HepG2 (cell line): Measurements from ENCODE around the gene LECT2. TPM values are rescaled to one million over a fixed set of nuclear protein-coding genes. Genes with fewer than 3 reads are reported as not detected.

ENCODE experiments used
- ATAC-seq: fragments of 200-7000 bp; cut with Tn5 transposase; 3 replicates; pipeline ENCODE4 v1.9.1; 2020; ENCODE audit warnings: mild to moderate bottlenecking, moderate library complexity
- BruUV-seq: library from RNA; stranded (reverse); fragments of 400-500 nt; replicated peaks from 2 replicates; lab custom pipeline; 2021; lab: Mats Ljungman, UMichigan
- CTCF ChIA-PET: fragments of 300-600 bp; formaldehyde crosslinking; extraction: SDS; loops from one replicate; lab custom pipeline; 2021; ENCODE audit warnings: low total read pairs, inconsistent platforms, low intra/inter-chr PET ratio; lab: Yijun Ruan, JAX
- POLR2A ChIA-PET: fragments of 350-600 bp; sonication (Branson Sonifier 250); formaldehyde crosslinking; loops from one replicate; lab custom pipeline; 2020; ENCODE audit warnings: antibody characterized with exemption, inconsistent platforms; lab: Yijun Ruan, JAX
- DNase-seq: peaks from one replicate; pipeline ENCODE4 v3.0.0-alpha.2; 2015; ENCODE audit warnings: low spot score
- FAIRE-seq: peaks from 3 replicates; lab custom pipeline; 2011; peaks lifted over from hg19 to GRCh38; lab: Jason Lieb, UNC
- H2AFZ ChIP-seq: one replicate; pipeline ENCODE4 v1.6.1; 2011; ENCODE audit warnings: low read length, inconsistent platforms
- H3K27ac ChIP-seq: fragments of 300-600 bp; 3 replicates; pipeline ENCODE4 v1.8.0; 2011; ENCODE audit warnings: mixed run types, mild to moderate bottlenecking, mixed read lengths, low read length, inconsistent platforms; ENCODE audit not compliant: insufficient read depth; ENCODE audit errors: extremely low read length
- H3K27me3 ChIP-seq, 2 experiments: fragments of 200-600 bp in 1 of 2; 2 replicates in 1 of 2; 3 replicates in 1 of 2; pipeline versions ENCODE4 v1.6.0 to v1.8.0; 2011; ENCODE audit warnings: low read length in 2 of 2, mild to moderate bottlenecking in 2 of 2, moderate library complexity in 2 of 2, inconsistent platforms in 1 of 2; ENCODE audit not compliant: insufficient read depth in 2 of 2, control insufficient read depth in 1 of 2
- H3K36me3 ChIP-seq, 2 experiments: fragments of 200-600 bp in 1 of 2; replicated peaks in 1 of 2; 2 replicates in 1 of 2; 3 replicates in 1 of 2; pipeline versions ENCODE4 v1.5.1 to v1.8.0; 2011; ENCODE audit warnings: low read length in 2 of 2, inconsistent platforms in 1 of 2; ENCODE audit not compliant: insufficient read depth in 2 of 2, control insufficient read depth in 1 of 2
- H3K4me1 ChIP-seq: 2 replicates; pipeline ENCODE4 v1.5.1; 2012; ENCODE audit warnings: low read length, inconsistent platforms; ENCODE audit not compliant: insufficient read depth
- H3K4me2 ChIP-seq: 2 replicates; pipeline ENCODE4 v1.6.0; 2011; ENCODE audit warnings: low read depth, low read length, inconsistent platforms
- H3K4me3 ChIP-seq, 3 experiments: fragments of 200-600 bp in 1 of 3; sonication (generic), shearing (Covaris generic) in 1 of 3; replicated peaks in 1 of 3; 2 replicates each; pipeline ENCODE4 v1.5.1; 2011 to 2016; ENCODE audit warnings: low read length in 3 of 3, inconsistent platforms in 2 of 3, low read depth in 2 of 3, mild to moderate bottlenecking in 2 of 3, control low read depth in 1 of 3, mixed read lengths in 1 of 3; ENCODE audit not compliant: insufficient read depth in 1 of 3
- H3K79me2 ChIP-seq: one replicate; pipeline ENCODE4 v1.6.1; 2011; ENCODE audit warnings: low read length, inconsistent platforms; ENCODE audit not compliant: insufficient read depth
- H3K9ac ChIP-seq: 2 replicates; pipeline ENCODE4 v1.6.0; 2011; ENCODE audit warnings: mild to moderate bottlenecking, low read depth, low read length, inconsistent platforms; ENCODE audit not compliant: insufficient read depth
- H3K9me3 ChIP-seq: 2 replicates; pipeline ENCODE4 v1.5.1; 2012; ENCODE audit warnings: mild to moderate bottlenecking, low read length
- H4K20me1 ChIP-seq: 2 replicates; pipeline ENCODE4 v1.6.0; 2011; ENCODE audit warnings: inconsistent platforms, mild to moderate bottlenecking, low read length, moderate library complexity; ENCODE audit not compliant: insufficient read depth
- CEBPG ChIP-seq: IDR thresholded peaks from 2 replicates; pipeline ENCODE4 v1.6.1; 2016
- ETV6 ChIP-seq: sonication (generic); formaldehyde crosslinking; conservative IDR thresholded peaks from 2 replicates; pipeline ENCODE4 v1.4.0; 2020; ENCODE audit warnings: missing genetic modification reagents
- FOXC1 ChIP-seq: sonication (generic); formaldehyde crosslinking; IDR thresholded peaks from 2 replicates; pipeline ENCODE4 v1.8.0; 2022; ENCODE audit warnings: mild to moderate bottlenecking, missing genetic modification reagents, borderline replicate concordance
- GTF3A ChIP-seq: sonication (generic); formaldehyde crosslinking; conservative IDR thresholded peaks from 2 replicates; pipeline ENCODE4 v1.4.0; 2020; ENCODE audit warnings: mild to moderate bottlenecking, missing genetic modification reagents
- HMG20A ChIP-seq: IDR thresholded peaks from 2 replicates; pipeline ENCODE4 v1.6.1; 2016; ENCODE audit warnings: borderline replicate concordance
- MEF2D ChIP-seq: sonication (generic); formaldehyde crosslinking; IDR thresholded peaks from 2 replicates; pipeline ENCODE4 v1.5.1; 2020; ENCODE audit warnings: mild to moderate bottlenecking, missing genetic modification reagents
- RARA ChIP-seq: IDR thresholded peaks from 2 replicates; pipeline ENCODE4 v1.6.1; 2016; ENCODE audit warnings: missing genetic modification reagents, missing compliant biosample characterization
- SIN3B ChIP-seq: fragments of 150-350 bp; IDR thresholded peaks from 2 replicates; pipeline ENCODE4 v1.6.1; 2014; ENCODE audit warnings: low read length
- TARDBP ChIP-seq: sonication (generic); formaldehyde crosslinking; IDR thresholded peaks from 2 replicates; pipeline ENCODE4 v1.8.0; 2022; ENCODE audit warnings: mild to moderate bottlenecking, missing genetic modification reagents
- TBX3 ChIP-seq: fragments of 450-650 bp; IDR thresholded peaks from 2 replicates; pipeline ENCODE4 v1.6.1; 2017; ENCODE audit warnings: antibody characterized with exemption, mild to moderate bottlenecking, inconsistent platforms, borderline replicate concordance
- YEATS4 ChIP-seq: sonication (generic); formaldehyde crosslinking; IDR thresholded peaks from 2 replicates; pipeline ENCODE4 v1.4.0; 2020; ENCODE audit warnings: missing genetic modification reagents, borderline replicate concordance
- ZIK1 ChIP-seq: sonication (generic); formaldehyde crosslinking; IDR thresholded peaks from 2 replicates; pipeline ENCODE4 v1.5.0; 2020; ENCODE audit warnings: mild to moderate bottlenecking, low read depth, missing genetic modification reagents, borderline replicate concordance
- ZNF430 ChIP-seq: sonication (generic); formaldehyde crosslinking; IDR thresholded peaks from 2 replicates; pipeline ENCODE4 v1.9.0; 2021; ENCODE audit warnings: mild to moderate bottlenecking, missing genetic modification reagents
- ZNF772 ChIP-seq: sonication (generic); formaldehyde crosslinking; IDR thresholded peaks from 2 replicates; pipeline ENCODE4 v1.5.0; 2020; ENCODE audit warnings: mild to moderate bottlenecking, missing genetic modification reagents
- ZNF776 ChIP-seq: sonication (generic); formaldehyde crosslinking; IDR thresholded peaks from 2 replicates; pipeline ENCODE4 v1.4.0; 2020; ENCODE audit warnings: mild to moderate bottlenecking, missing genetic modification reagents
- ZNF781 ChIP-seq: sonication (generic); formaldehyde crosslinking; IDR thresholded peaks from 2 replicates; pipeline ENCODE4 v1.5.1; 2020; ENCODE audit warnings: borderline replicate concordance, mild to moderate bottlenecking, missing genetic modification reagents; ENCODE audit errors: not compliant biosample characterization
- WGBS: methylation state at CpG from one replicate; pipeline ENCODE4 v1.1.6; 2017; ENCODE audit warnings: low lambda C conversion rate; 5-methylcytosine and 5-hydroxymethylcytosine counted together
- in situ Hi-C: cut with HindIII; loops from 2 replicates; pipeline ENCODE4 v1.10.0; 2017; ENCODE audit warnings: low pct_unique_long_range_greater_than_20kb; ENCODE audit not compliant: extremely low pct_ligation_motif_present
- intact Hi-C: fragments of 100-400 bp; cut with micrococcal nuclease; formaldehyde crosslinking; loops from one replicate; pipeline ENCODE4 v1.10.0; 2022; ENCODE audit not compliant: unreplicated experiment
- polyA plus RNA-seq, 8 experiments: library from polyadenylated mRNA; depleted of rRNA in 3 of 8; stranded (reverse) in 7 of 8; unstranded in 1 of 8; fragments of >200 nt; fragmentation: Illumina TruSeq in 4 of 8; extraction: Trizol in 4 of 8; gene quantifications; 2 replicates each; pipeline versions ENCODE4 v1.2.1 to v1.2.3, GENCODE V29; 2011 to 2016; ENCODE audit warnings: low read depth in 4 of 8, missing spikeins in 1 of 8, mixed read lengths in 1 of 8; ENCODE audit not compliant: insufficient read depth in 1 of 8
- total RNA-seq, 5 experiments: library from RNA; depleted of rRNA; stranded (reverse); fragments of >200 nt; fragmentation: Illumina TruSeq; extraction: Trizol; gene quantifications; 2 replicates each; pipeline ENCODE4 v1.2.3, GENCODE V29; 2016; ENCODE audit warnings: low read depth in 1 of 5
- TF ChIP-seq, protein P1 (sequence below): sonication (generic); formaldehyde crosslinking; IDR thresholded peaks from 2 replicates; pipeline ENCODE4 v1.4.0; 2020; ENCODE audit warnings: mild to moderate bottlenecking, missing genetic modification reagents
- TF ChIP-seq, protein P2 (sequence below): sonication (generic); formaldehyde crosslinking; IDR thresholded peaks from 2 replicates; pipeline ENCODE4 v1.5.0; 2020; ENCODE audit warnings: missing genetic modification reagents, mild to moderate bottlenecking, borderline replicate concordance
- TF ChIP-seq, protein P3 (sequence below): sonication (generic); formaldehyde crosslinking; IDR thresholded peaks from 2 replicates; pipeline ENCODE4 v1.8.1; 2023; ENCODE audit warnings: mild to moderate bottlenecking, missing genetic modification reagents, borderline replicate concordance

The LECT2 gene
- total and polyA plus RNA-seq, 2 of the 13 experiments (the other 11 are each of a cell fraction or from before 2014, with no cell fraction given) = not detected

DNA sequence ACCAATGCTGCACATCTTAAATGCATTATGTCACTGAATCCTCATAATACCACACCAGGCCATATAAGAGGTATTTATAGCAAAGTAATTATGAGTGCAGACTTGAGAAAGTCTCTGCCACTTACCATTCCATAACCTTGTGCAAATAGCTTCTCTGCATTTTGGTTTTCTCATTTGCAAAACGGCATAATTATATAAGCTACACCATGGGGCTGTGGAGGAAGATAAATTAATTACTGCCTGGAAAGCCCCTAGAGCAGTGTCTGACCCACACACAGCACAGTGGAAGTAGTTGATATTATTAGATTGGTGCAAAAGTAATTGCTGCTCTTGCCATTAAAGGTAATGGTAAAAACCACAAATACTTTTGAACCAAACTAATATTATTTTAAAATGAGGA lies 49.6 kb downstream of the LECT2 start:
- WGBS = 0% methylated on average over 1 of the region's 1 CpG
- Histone ChIP-seq H3K79me2 (no peaks in the 10 kb centered on the region), H2AFZ (no peak overlapping the region), H3K4me2 (no peak overlapping the region), H3K36me3 (no peaks in the 10 kb centered on the region), H3K9me3 (no peaks in the 10 kb centered on the region), H3K27me3 (peaks cover 0 to 35% of the 10 kb centered on the region in 2 experiments; a peak in 2 of 5 replicates), H4K20me1 (no peaks in the 10 kb centered on the region), H3K27ac (no peak overlapping the region), H3K4me1 (no peaks in the 10 kb centered on the region), H3K9ac (no peak overlapping the region)
- no peak for DNase-seq
- FAIRE-seq = no peak
- ATAC-seq = no peak
- CTCF ChIA-PET = no interaction called here
- intact Hi-C loops = no loop called here
- no TSS peak for BruUV-seq
- TF ChIP-seq ETV6 (CRISPR knock-in tag) (no peak), FOXC1 (CRISPR knock-in tag) (no peak), ZNF772 (CRISPR knock-in tag) (no peak), YEATS4 (CRISPR knock-in tag) (no peak), TARDBP (CRISPR knock-in tag) (no peak), ZNF430 (no peak), TBX3 (no peak), GTF3A (CRISPR knock-in tag) (no peak), ZNF776 (CRISPR knock-in tag) (no peak), ZIK1 (no peak), SIN3B (no peak), HMG20A (CRISPR knock-in tag) (no peak), ZNF781 (no peak), MEF2D (CRISPR knock-in tag) (no peak), CEBPG (CRISPR knock-in tag) (no peak), RARA (CRISPR knock-in tag) (no peak)
- TF ChIP-seq, protein P1, sequence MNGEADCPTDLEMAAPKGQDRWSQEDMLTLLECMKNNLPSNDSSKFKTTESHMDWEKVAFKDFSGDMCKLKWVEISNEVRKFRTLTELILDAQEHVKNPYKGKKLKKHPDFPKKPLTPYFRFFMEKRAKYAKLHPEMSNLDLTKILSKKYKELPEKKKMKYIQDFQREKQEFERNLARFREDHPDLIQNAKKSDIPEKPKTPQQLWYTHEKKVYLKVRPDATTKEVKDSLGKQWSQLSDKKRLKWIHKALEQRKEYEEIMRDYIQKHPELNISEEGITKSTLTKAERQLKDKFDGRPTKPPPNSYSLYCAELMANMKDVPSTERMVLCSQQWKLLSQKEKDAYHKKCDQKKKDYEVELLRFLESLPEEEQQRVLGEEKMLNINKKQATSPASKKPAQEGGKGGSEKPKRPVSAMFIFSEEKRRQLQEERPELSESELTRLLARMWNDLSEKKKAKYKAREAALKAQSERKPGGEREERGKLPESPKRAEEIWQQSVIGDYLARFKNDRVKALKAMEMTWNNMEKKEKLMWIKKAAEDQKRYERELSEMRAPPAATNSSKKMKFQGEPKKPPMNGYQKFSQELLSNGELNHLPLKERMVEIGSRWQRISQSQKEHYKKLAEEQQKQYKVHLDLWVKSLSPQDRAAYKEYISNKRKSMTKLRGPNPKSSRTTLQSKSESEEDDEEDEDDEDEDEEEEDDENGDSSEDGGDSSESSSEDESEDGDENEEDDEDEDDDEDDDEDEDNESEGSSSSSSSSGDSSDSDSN (CRISPR knock-in tag) = no peak
- TF ChIP-seq, protein P2, sequence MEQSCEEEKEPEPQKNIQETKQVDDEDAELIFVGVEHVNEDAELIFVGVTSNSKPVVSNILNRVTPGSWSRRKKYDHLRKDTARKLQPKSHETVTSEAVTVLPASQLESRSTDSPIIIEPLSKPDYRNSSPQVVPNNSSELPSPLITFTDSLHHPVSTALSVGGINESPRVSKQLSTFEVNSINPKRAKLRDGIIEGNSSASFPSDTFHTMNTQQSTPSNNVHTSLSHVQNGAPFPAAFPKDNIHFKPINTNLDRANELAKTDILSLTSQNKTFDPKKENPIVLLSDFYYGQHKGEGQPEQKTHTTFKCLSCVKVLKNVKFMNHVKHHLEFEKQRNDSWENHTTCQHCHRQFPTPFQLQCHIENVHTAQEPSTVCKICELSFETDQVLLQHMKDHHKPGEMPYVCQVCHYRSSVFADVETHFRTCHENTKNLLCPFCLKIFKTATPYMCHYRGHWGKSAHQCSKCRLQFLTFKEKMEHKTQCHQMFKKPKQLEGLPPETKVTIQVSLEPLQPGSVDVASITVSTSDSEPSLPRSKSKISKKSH (CRISPR knock-in tag) = no peak
- TF ChIP-seq, protein P3, sequence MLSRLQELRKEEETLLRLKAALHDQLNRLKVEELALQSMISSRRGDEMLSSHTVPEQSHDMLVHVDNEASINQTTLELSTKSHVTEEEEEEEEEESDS = no peak
- TF ChIP-seq, all 625 proteins: peak for 0
- POLR2A ChIA-PET = no interaction called here
- in situ Hi-C loops = no loop called here
- no peak overlapping the region for H3K4me3 ChIP-seq
